GM11168 (cell line): ENCODE measurements around the gene MAPK14.
"Not testable (repeated sequence)": the region's sequence is repeated elsewhere in the genome, so short reads cannot be mapped to it uniquely, and the experiment has no call there.

Experiments
- in situ Hi-C: fragments of 300-500 bp; cut with MboI; formaldehyde crosslinking; loops from one replicate; pipeline ENCODE4 v1.12.0; 2022; ENCODE audit warnings: low sequenced_read_pairs; ENCODE audit not compliant: unreplicated experiment

Gene MAPK14

GRCh38 chr6:36066817-36067216 lies 39.2 kb downstream of the MAPK14 start:
- in situ Hi-C loops, result no loop called here

GRCh38 chr6:36067374-36068011 lies 39.9 kb downstream of the MAPK14 start:
- in situ Hi-C loops, result no loop called here

- in situ Hi-C loops, result no loop called here
Observed at GRCh38 chr6:36068012-36068392, 40.4 kb downstream of the MAPK14 start.

GRCh38 chr6:36068586-36068985 lies 41.0 kb downstream of the MAPK14 start:
- in situ Hi-C loops, result no loop called here

GRCh38 chr6:36069573-36069972 lies 42.0 kb downstream of the MAPK14 start:
- in situ Hi-C loops, result no loop called here

- in situ Hi-C loops, result no loop called here
Observed at GRCh38 chr6:36070252-36070651, 42.6 kb downstream of the MAPK14 start.

- in situ Hi-C loops, result no loop called here
Observed at GRCh38 chr6:36071281-36071680, 43.7 kb downstream of the MAPK14 start.

- in situ Hi-C loops, result no loop called here
Observed at GRCh38 chr6:36071714-36072113, 44.1 kb downstream of the MAPK14 start.

GRCh38 chr6:36072681-36073080 lies 45.1 kb downstream of the MAPK14 start:
- in situ Hi-C loops, result no loop called here

- in situ Hi-C loops, result no loop called here
Observed at GRCh38 chr6:36073587-36073986, 46.0 kb downstream of the MAPK14 start.

- in situ Hi-C loops, result no loop called here
Observed at GRCh38 chr6:36075656-36076055, 48.0 kb downstream of the MAPK14 start.

- in situ Hi-C loops, result no loop called here
Observed at GRCh38 chr6:36076178-36077063, 48.8 kb downstream of the MAPK14 start.

GRCh38 chr6:36078159-36078558 lies 50.6 kb downstream of the MAPK14 start:
- in situ Hi-C loops, result no loop called here

- in situ Hi-C loops, result no loop called here
Observed at GRCh38 chr6:36079601-36080000, 52.0 kb downstream of the MAPK14 start.

GRCh38 chr6:36082318-36082717 lies 54.7 kb downstream of the MAPK14 start:
- in situ Hi-C loops, result no loop called here

- in situ Hi-C loops, result no loop called here
Observed at GRCh38 chr6:36083446-36083845, 55.8 kb downstream of the MAPK14 start.

GRCh38 chr6:36088204-36088603 lies 60.6 kb downstream of the MAPK14 start:
- in situ Hi-C loops, result not testable (repeated sequence)

- in situ Hi-C loops, result no loop called here
Observed at GRCh38 chr6:36089048-36089447, 61.4 kb downstream of the MAPK14 start.

- in situ Hi-C loops, result no loop called here
Observed at GRCh38 chr6:36094238-36094637, 66.6 kb downstream of the MAPK14 start.

GRCh38 chr6:36094753-36095496 lies 67.3 kb downstream of the MAPK14 start:
- in situ Hi-C loops, result loop anchor here (5.0 kb wide), 1 partner anchor 68 kb away; the partner anchor contains the start of gene MAPK14
